H1 (cell line): ENCODE data around the gene TOR1B. TPM values are rescaled to one million over a fixed set of nuclear protein-coding genes. Genes with fewer than 3 reads are reported as not detected.

ENCODE experiments used
- CTCF ChIA-PET: fragments of 300-600 bp; sonication (Branson Sonifier 250); formaldehyde crosslinking; loops from one replicate; lab custom pipeline; 2021; ENCODE audit not compliant: partially characterized antibody; lab: Charles Lee
- POLR2A ChIA-PET: fragments of 300-600 bp; sonication (Branson Sonifier 250); formaldehyde crosslinking; loops from one replicate; lab custom pipeline; 2021; ENCODE audit warnings: inconsistent platforms; ENCODE audit not compliant: partially characterized antibody; lab: Charles Lee
- DNase-seq, 2 experiments: peaks; one replicate each; pipeline versions ENCODE4 v3.0.0 to v3.0.0-alpha.2; 2010 to 2022; ENCODE audit warnings: low spot score in 2 of 2, low read depth in 1 of 2, mixed read lengths in 1 of 2
- FAIRE-seq: peaks from 2 replicates; lab custom pipeline; 2011; peaks lifted over from hg19 to GRCh38; lab: Jason Lieb, UNC
- H2AFZ ChIP-seq: 2 replicates; pipeline ENCODE4 v1.8.1; 2012; ENCODE audit warnings: low read length, inconsistent platforms
- H2AK5ac ChIP-seq: 2 replicates; pipeline ENCODE4 v1.6.1; 2013; ENCODE audit warnings: low read depth, low read length
- H2BK120ac ChIP-seq: replicated peaks from 2 replicates; pipeline ENCODE3; 2013; ENCODE audit warnings: low read depth, low read length, inconsistent platforms
- H2BK12ac ChIP-seq: 2 replicates; pipeline ENCODE4 v1.6.1; 2013; ENCODE audit warnings: low read depth, low read length
- H2BK15ac ChIP-seq: 2 replicates; pipeline ENCODE4 v1.6.1; 2013; ENCODE audit warnings: low read length
- H2BK20ac ChIP-seq: 2 replicates; pipeline ENCODE4 v1.6.1; 2013; ENCODE audit warnings: low read length
- H2BK5ac ChIP-seq: 2 replicates; pipeline ENCODE4 v1.6.1; 2013; ENCODE audit warnings: low read depth, low read length
- H3K14ac ChIP-seq: 2 replicates; pipeline ENCODE4 v1.6.1; 2013; ENCODE audit warnings: inconsistent platforms; ENCODE audit not compliant: insufficient read length
- H3K18ac ChIP-seq: 2 replicates; pipeline ENCODE4 v1.6.1; 2013; ENCODE audit warnings: low read length; ENCODE audit errors: extremely low read depth
- H3K23ac ChIP-seq: 2 replicates; pipeline ENCODE4 v1.6.1; 2013; ENCODE audit warnings: inconsistent platforms; ENCODE audit not compliant: insufficient read length
- H3K23me2 ChIP-seq: 2 replicates; pipeline ENCODE4 v1.6.1; 2013; ENCODE audit warnings: low read depth, low read length
- H3K27ac ChIP-seq: 2 replicates; pipeline ENCODE4 v1.6.1; 2011; ENCODE audit warnings: low read depth, low read length, inconsistent platforms
- H3K27me3 ChIP-seq, 4 experiments: replicated peaks in 1 of 4; 1 replicate in 1 of 4; 2 replicates in 3 of 4; pipeline versions ENCODE4 v1.6.1 to v1.8.1; 2011 to 2013; ENCODE audit warnings: low read length in 3 of 4, mild to moderate bottlenecking in 3 of 4, inconsistent platforms in 2 of 4, mixed read lengths in 2 of 4, moderate library complexity in 1 of 4; ENCODE audit not compliant: control insufficient read depth in 3 of 4, insufficient read depth in 3 of 4; ENCODE audit errors: extremely low read depth in 1 of 4
- H3K36me3 ChIP-seq, 4 experiments: 2 replicates each; pipeline versions ENCODE4 v1.6.1 to v1.8.1; 2011 to 2013; ENCODE audit warnings: mild to moderate bottlenecking in 4 of 4, low read length in 3 of 4, moderate library complexity in 2 of 4, control low read depth in 1 of 4, inconsistent platforms in 1 of 4; ENCODE audit not compliant: insufficient read depth in 4 of 4, control insufficient read depth in 2 of 4
- H3K4ac ChIP-seq: replicated peaks from 2 replicates; pipeline ENCODE3; 2013; ENCODE audit warnings: low read length, low read depth, mixed read lengths, inconsistent platforms; ENCODE audit not compliant: insufficient read length
- H3K4me1 ChIP-seq, 4 experiments: replicated peaks in 1 of 4; 1 replicate in 1 of 4; 2 replicates in 3 of 4; pipeline versions ENCODE4 v1.6.1 to v1.8.1; 2011 to 2013; ENCODE audit warnings: low read length in 3 of 4, inconsistent platforms in 2 of 4, mixed read lengths in 1 of 4; ENCODE audit not compliant: insufficient read depth in 4 of 4, control insufficient read depth in 3 of 4
- H3K4me2 ChIP-seq, 2 experiments: 2 replicates each; pipeline versions ENCODE4 v1.6.1 to v1.8.1; 2011 to 2013; ENCODE audit warnings: low read depth in 2 of 2, low read length in 2 of 2, control low read depth in 1 of 2, inconsistent platforms in 1 of 2, mild to moderate bottlenecking in 1 of 2; ENCODE audit not compliant: insufficient read depth in 1 of 2
- H3K4me3 ChIP-seq, 4 experiments: fragments of 200-600, 300-600 bp in 1 of 4; sonication (generic), shearing (Covaris generic), sonication (Bioruptor Twin) in 1 of 4; 2 replicates each; pipeline versions ENCODE4 v1.5.1 to v1.8.1; 2011 to 2016; ENCODE audit warnings: low read length in 4 of 4, low read depth in 3 of 4, control low read depth in 2 of 4, inconsistent platforms in 2 of 4, mild to moderate bottlenecking in 2 of 4, mixed read lengths in 1 of 4, moderate library complexity in 1 of 4; ENCODE audit not compliant: insufficient read depth in 2 of 4; ENCODE audit errors: extremely low read depth in 1 of 4
- H3K56ac ChIP-seq: replicated peaks from 2 replicates; pipeline ENCODE3; 2013; ENCODE audit warnings: low read depth, mild to moderate bottlenecking, mixed read lengths, low read length, inconsistent platforms; ENCODE audit not compliant: insufficient read length
- H3K79me1 ChIP-seq: 2 replicates; pipeline ENCODE4 v1.6.1; 2013; ENCODE audit warnings: low read depth, low read length, control low read depth
- H3K79me2 ChIP-seq, 2 experiments: 2 replicates each; pipeline versions ENCODE4 v1.6.1 to v1.8.1; 2012 to 2013; ENCODE audit warnings: low read length in 2 of 2, mild to moderate bottlenecking in 2 of 2, inconsistent platforms in 1 of 2; ENCODE audit not compliant: insufficient read depth in 2 of 2, control insufficient read depth in 1 of 2
- H3K9ac ChIP-seq, 4 experiments: replicated peaks in 1 of 4; 1 replicate in 1 of 4; 2 replicates in 3 of 4; pipeline versions ENCODE4 v1.6.1 to v1.8.1; 2011 to 2013; ENCODE audit warnings: low read depth in 3 of 4, low read length in 3 of 4, control low read depth in 2 of 4, mild to moderate bottlenecking in 2 of 4, moderate library complexity in 2 of 4, inconsistent platforms in 1 of 4; ENCODE audit errors: extremely low read depth in 1 of 4
- H3K9me3 ChIP-seq, 2 experiments: 2 replicates each; pipeline versions ENCODE4 v1.6.1 to v1.8.1; 2012 to 2013; ENCODE audit warnings: mild to moderate bottlenecking in 2 of 2, moderate library complexity in 2 of 2, control low read depth in 1 of 2, inconsistent platforms in 1 of 2, low read depth in 1 of 2, low read length in 1 of 2, mixed read lengths in 1 of 2; ENCODE audit not compliant: insufficient read depth in 2 of 2
- H4K20me1 ChIP-seq, 2 experiments: replicated peaks in 1 of 2; 2 replicates each; pipeline versions ENCODE3 to v1.8.1; 2011 to 2013; ENCODE audit warnings: inconsistent platforms in 2 of 2, low read length in 2 of 2, mild to moderate bottlenecking in 1 of 2; ENCODE audit not compliant: insufficient read depth in 2 of 2, control insufficient read depth in 1 of 2
- H4K5ac ChIP-seq: 2 replicates; pipeline ENCODE4 v1.6.1; 2013; ENCODE audit warnings: low read length, low read depth, mixed read lengths, inconsistent platforms; ENCODE audit not compliant: insufficient read length
- H4K8ac ChIP-seq: 2 replicates; pipeline ENCODE4 v1.8.0; 2013; ENCODE audit warnings: mild to moderate bottlenecking, moderate library complexity, low read length, inconsistent platforms; ENCODE audit not compliant: insufficient read depth; ENCODE audit errors: extremely low read depth
- H4K91ac ChIP-seq: replicated peaks from 2 replicates; pipeline ENCODE3; 2013; ENCODE audit warnings: low read length, mixed read lengths, inconsistent platforms; ENCODE audit not compliant: insufficient read length
- CHD2 ChIP-seq: IDR thresholded peaks from 2 replicates; pipeline ENCODE4 v1.6.1; 2012; ENCODE audit warnings: low read length, improper control_type of control experiment
- CREB1 ChIP-seq: IDR thresholded peaks from 2 replicates; pipeline ENCODE4 v1.6.1; 2012; ENCODE audit warnings: inconsistent platforms
- KDM4A ChIP-seq: IDR thresholded peaks from one replicate; pipeline ENCODE4 v1.7.1; 2012; ENCODE audit warnings: low read depth, mild to moderate bottlenecking, moderate library complexity, low read length, inconsistent platforms; ENCODE audit not compliant: severe bottlenecking
- RBBP5 ChIP-seq: IDR thresholded peaks from 2 replicates; pipeline ENCODE4 v1.7.1; 2012; ENCODE audit warnings: low read depth, mild to moderate bottlenecking, inconsistent platforms, low read length, moderate library complexity, borderline replicate concordance
- RNF2 ChIP-seq: fragments of 200-900, 300-1000 bp; sonication (generic); IDR thresholded peaks from 2 replicates; pipeline ENCODE4 v1.7.1; 2016; ENCODE audit warnings: borderline replicate concordance, low read depth, mild to moderate bottlenecking, antibody characterized with exemption, low read length; ENCODE audit not compliant: poor library complexity, severe bottlenecking; ENCODE audit errors: missing control alignments
- SIRT6 ChIP-seq: IDR thresholded peaks from one replicate; pipeline ENCODE4 v1.7.1; 2012; ENCODE audit warnings: low read length, inconsistent platforms
- SP4 ChIP-seq: IDR thresholded peaks from 2 replicates; pipeline ENCODE4 v1.6.1; 2012; ENCODE audit warnings: low read length, inconsistent platforms
- WGBS, 2 experiments: shearing (Covaris generic) in 1 of 2; methylation state at CpG; one replicate each; pipeline versions ENCODE4 v1.1.6 to v1.1.7; 2013 to 2015; ENCODE audit warnings: low lambda C conversion rate in 2 of 2, mixed read lengths in 2 of 2, inconsistent platforms in 1 of 2, low coverage in 1 of 2, missing lambda C conversion rate in 1 of 2; ENCODE audit not compliant: insufficient replicate concordance in 2 of 2, insufficient coverage in 1 of 2, insufficient read length in 1 of 2; ENCODE audit errors: extremely low coverage in 1 of 2, missing lambda C conversion rate in 1 of 2; 5-methylcytosine and 5-hydroxymethylcytosine counted together
- polyA plus RNA-seq, 7 experiments: library from polyadenylated mRNA; depleted of rRNA in 3 of 7; stranded (reverse) in 5 of 7; unstranded in 2 of 7; fragments of >200 nt in 5 of 7; fragments of 200-250 nt in 2 of 7; gene quantifications; 1 replicate in 5 of 7; 2 replicates in 1 of 7; 4 replicates in 1 of 7; pipeline versions ENCODE4 v1.2.1 to v1.2.3, GENCODE V29; 2011 to 2013; ENCODE audit warnings: missing spikeins in 2 of 7, mixed read lengths in 2 of 7
- total RNA-seq: library from RNA; stranded (reverse); fragmentation: NEBNext Ultra II Directional; extraction: Animal tissue kit (Norgen Biotek cat#: 25700); gene quantifications from 2 replicates; pipeline ENCODE4 v1.2.1, GENCODE V29; 2021

The TOR1B gene
- total and polyA plus RNA-seq, 2 of the 8 experiments (the other 6 are each of a cell fraction or from before 2014, with no cell fraction given), result 11.4 to 17.4 TPM

GRCh38 chr9:129811967-129812363 is 9.0 kb downstream of the TOR1B start:
- Histone ChIP-seq H3K36me3 (peaks cover 7 to 43% (median 16%) of the 10 kb centered on the region in 4 experiments), H2AK5ac (no peak overlapping the region), H3K27me3 (no peaks in the 10 kb centered on the region), H3K4ac (no peak overlapping the region), H3K4me1 (no peaks in the 10 kb centered on the region; a peak in 1 of 7 replicates), H4K20me1 (peaks cover 3 to 21% of the 10 kb centered on the region in 2 experiments), H2BK5ac (no peak overlapping the region), H2AFZ (no peak overlapping the region), H2BK12ac (no peak overlapping the region), H3K14ac (no peak overlapping the region), H3K18ac (no peak overlapping the region), H3K79me2 (no peaks in the 10 kb centered on the region), H4K91ac (no peak overlapping the region), H3K79me1 (peaks cover 2% of the 10 kb centered on the region; the same call in 1 of the 2 replicates), H3K9me3 (no peaks in the 10 kb centered on the region), H2BK15ac (no peak overlapping the region), H4K5ac (no peak overlapping the region), H3K23me2 (no peaks in the 10 kb centered on the region), H4K8ac (no peak overlapping the region), H3K56ac (no peak overlapping the region), H3K4me2 (no peak overlapping the region), H3K27ac (no peak overlapping the region), H2BK120ac (no peak overlapping the region), H3K9ac (no peak overlapping the region), H2BK20ac (no peak overlapping the region), H3K4me3 (no peak overlapping the region), H3K23ac (no peak overlapping the region)
- DNase-seq (no peak), FAIRE-seq (no peak)
- POLR2A ChIA-PET, result no interaction called here
- 95% methylated on average over 6 of the region's 6 CpGs; no CpG with 5 or more reads in 1 of the 2 experiments for WGBS, 2 experiments
- CTCF ChIA-PET, result interaction anchor here (1.3 to 1.9 kb wide), 3 partner anchors 10 to 353 kb away, joined by 3 to 5 read pairs (median 4); no protein-coding TSS in a partner anchor
- TF ChIP-seq SP4 (no peak), RBBP5 (no peak), SIRT6 (no peak), KDM4A (no peak), RNF2 (no peak), CREB1 (no peak), CHD2 (no peak)
